ENCODE data around the gene NAPG.
"Not testable (repeated sequence)": the region's sequence is repeated elsewhere in the genome, so short reads cannot be mapped to it uniquely, and the experiment has no call there.

Gene NAPG

GRCh38 chr18:10514601-10515000 lies 11.2 kb upstream of the NAPG start:
- no peak for DNase-seq

GRCh38 chr18:10515456-10515855 lies 10.4 kb upstream of the NAPG start:
- no peak for DNase-seq

- no peak for DNase-seq
These were observed 9.7 kb upstream of the NAPG start for GRCh38 chr18:10516078-10516477.

- DNase-seq = no peak
These were observed 7.1 kb upstream of the NAPG start for GRCh38 chr18:10518595-10519255.

- no peak for DNase-seq
These were observed 6.5 kb upstream of the NAPG start for GRCh38 chr18:10519366-10519765.

GRCh38 chr18:10519999-10520935 lies 5.6 kb upstream of the NAPG start:
- DNase-seq = peak; percentile 36

- no peak for DNase-seq
These were observed 4.3 kb upstream of the NAPG start for GRCh38 chr18:10521566-10521965.

GRCh38 chr18:10522574-10522973 lies 3.3 kb upstream of the NAPG start:
- no peak for DNase-seq

- peak; percentile 3 for DNase-seq
These were observed 2.3 kb upstream of the NAPG start for GRCh38 chr18:10523544-10523943.

GRCh38 chr18:10524507-10525370 lies 1.1 kb upstream of the NAPG start:
- DNase-seq = no peak

- no peak for DNase-seq
These were observed 496 bp upstream of the NAPG start for GRCh38 chr18:10525371-10525691.

- no peak for DNase-seq
These were observed 728 bp downstream of the NAPG start for GRCh38 chr18:10526561-10526949.

- DNase-seq = no peak
These were observed 2.6 kb downstream of the NAPG start for GRCh38 chr18:10528439-10528838.

GRCh38 chr18:10530002-10530401 lies 4.2 kb downstream of the NAPG start:
- DNase-seq = no peak

- no peak for DNase-seq
These were observed 5.0 kb downstream of the NAPG start for GRCh38 chr18:10530852-10531251.

- DNase-seq = no peak
These were observed 7.3 kb downstream of the NAPG start for GRCh38 chr18:10533111-10533510.

- DNase-seq = no peak
These were observed 10.5 kb downstream of the NAPG start for GRCh38 chr18:10536280-10536679.

GRCh38 chr18:10537765-10538164 lies 11.9 kb downstream of the NAPG start:
- DNase-seq = no peak

GRCh38 chr18:10539124-10539523 lies 13.3 kb downstream of the NAPG start:
- not testable (repeated sequence) for DNase-seq

- no peak for DNase-seq
These were observed 17.4 kb downstream of the NAPG start for GRCh38 chr18:10543277-10543676.

- no peak for DNase-seq
These were observed 18.4 kb downstream of the NAPG start for GRCh38 chr18:10544093-10544748.

GRCh38 chr18:10546557-10547300 lies 20.9 kb downstream of the NAPG start:
- no peak for DNase-seq

Measured in NCI-H526 treated with DMSO at 0.1 percent for 48 hours (cell line).